Stimulated activated CD8-positive, alpha-beta memory T cell treated with anti-CD3 and anti-CD28 coated beads, Interleukin-12 subunit alpha, Interleukin-12 subunit beta, amount 100 ng/mL, for 24 hours (primary cell): Measurements from ENCODE around the gene GDPD2.

Source experiments
- DNase-seq: peaks from one replicate; pipeline ENCODE4 v3.0.0-alpha.2; 2020; ENCODE audit errors: extremely low read depth

Gene GDPD2

GRCh38 chrX:70437921-70438665, 15.0 kb downstream of the GDPD2 start:
- DNase-seq: no peak

GRCh38 chrX:70439016-70439415, 15.9 kb downstream of the GDPD2 start:
- no peak for DNase-seq

- no peak for DNase-seq
These were observed 19.1 kb downstream of the GDPD2 start for GRCh38 chrX:70442224-70442623.

DNA sequence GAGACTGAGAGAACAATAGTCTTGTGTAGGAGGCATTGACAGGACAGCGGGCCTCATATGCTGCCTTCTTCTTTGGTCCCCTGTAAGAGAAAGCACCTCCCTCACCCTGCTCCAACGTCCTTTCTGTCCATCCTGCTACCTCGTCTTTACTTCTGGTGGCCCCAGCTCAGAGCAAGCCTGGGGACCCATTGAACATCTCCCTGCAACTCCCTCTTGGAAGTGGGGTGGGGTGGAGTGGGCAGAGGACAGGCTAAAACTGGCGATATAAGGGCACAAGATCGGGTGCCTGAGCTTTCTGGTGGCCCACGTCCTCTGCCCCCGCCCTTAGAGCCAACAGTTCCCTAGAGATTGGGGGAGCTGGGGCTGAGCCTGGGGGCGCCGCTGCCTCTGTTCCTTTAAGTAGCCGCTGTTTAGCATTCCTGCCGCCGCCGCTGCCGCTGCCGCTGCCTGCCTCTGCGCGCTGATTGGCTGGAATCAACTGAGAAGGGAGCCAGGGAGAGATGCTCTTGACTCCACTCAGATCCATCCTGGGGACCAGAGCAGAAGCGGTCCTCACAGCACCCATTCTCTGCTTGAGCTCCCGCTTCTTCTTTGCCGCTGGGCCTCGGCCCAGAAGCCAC, 21.3 kb downstream of the GDPD2 start, which contains the start of gene DLG3:
TSS of gene DLG3 (plus strand) at position 510 of the 620 bp plus-strand sequence. CDS start 367 bp downstream, outside the sequence.
- no peak for DNase-seq

GRCh38 chrX:70444946-70445656, 22.0 kb downstream of the GDPD2 start:
- DNase-seq: no peak

DNA sequence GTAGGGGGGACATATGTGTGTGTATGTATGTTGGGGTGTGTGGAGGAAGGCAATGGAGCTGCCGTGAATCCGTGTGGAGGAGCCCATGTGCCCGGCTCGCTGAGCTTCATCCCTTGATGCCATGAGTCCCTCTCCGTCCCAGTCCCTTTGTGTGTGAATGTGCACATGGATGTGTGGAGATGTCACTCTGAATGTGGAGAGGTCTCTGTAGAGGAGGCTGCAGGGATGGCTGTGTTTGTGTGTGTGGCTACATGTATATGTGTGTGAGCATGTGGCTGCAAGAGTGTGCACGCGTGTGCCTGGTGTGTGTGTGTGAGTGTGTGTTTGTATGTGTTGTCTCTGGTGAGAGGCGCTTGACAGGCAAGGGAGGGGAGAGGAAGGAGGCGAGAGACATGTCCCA, 22.8 kb downstream of the GDPD2 start:
- DNase-seq: no peak

DNA sequence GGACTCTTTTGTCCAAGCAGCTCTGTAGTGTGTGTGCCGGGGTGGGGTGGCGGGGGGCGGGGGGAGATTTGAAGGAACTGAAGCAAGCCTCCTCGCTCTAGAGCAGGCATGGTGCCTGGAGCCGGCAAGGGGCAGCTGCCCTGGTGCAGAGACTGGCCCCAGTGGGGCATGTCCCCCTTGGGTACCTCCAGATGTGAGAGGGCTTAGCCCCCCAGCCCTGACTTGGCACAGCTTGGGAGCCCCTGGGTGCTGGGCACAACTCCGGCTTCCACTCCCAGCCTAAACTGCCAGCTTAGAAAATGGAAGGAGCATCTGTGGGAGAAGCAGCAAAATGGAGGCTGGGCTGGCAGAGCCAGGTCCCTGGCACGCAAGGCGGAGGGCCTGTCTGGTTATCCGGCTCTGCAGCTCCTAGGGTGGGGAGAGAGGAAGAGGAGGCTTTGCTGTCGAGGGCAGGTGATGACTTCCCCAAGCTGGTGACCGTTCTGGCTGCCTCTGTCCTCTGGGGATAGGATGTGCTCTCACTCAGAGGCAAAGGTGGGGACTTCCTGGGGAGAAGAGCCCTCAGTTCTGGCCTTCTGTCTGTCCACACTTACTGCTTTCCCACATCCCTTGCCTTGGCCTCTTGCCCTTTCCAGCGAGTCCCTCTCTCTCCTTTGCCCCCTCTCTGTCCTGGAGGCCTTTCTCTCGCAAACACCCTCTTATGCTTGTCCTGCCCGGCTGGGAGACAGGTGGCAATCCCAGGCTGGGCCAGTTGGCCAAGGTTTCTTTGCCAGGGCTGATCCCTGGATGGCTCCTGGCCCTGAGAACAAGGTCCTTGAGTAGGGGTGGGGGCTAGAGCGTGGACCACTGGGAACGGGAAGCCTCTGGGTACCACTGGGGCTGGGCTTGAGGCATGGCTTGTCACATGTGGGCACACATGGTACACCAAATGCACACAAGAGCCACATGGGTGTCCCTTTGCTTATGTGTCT, 23.6 kb downstream of the GDPD2 start:
- DNase-seq: no peak

DNA sequence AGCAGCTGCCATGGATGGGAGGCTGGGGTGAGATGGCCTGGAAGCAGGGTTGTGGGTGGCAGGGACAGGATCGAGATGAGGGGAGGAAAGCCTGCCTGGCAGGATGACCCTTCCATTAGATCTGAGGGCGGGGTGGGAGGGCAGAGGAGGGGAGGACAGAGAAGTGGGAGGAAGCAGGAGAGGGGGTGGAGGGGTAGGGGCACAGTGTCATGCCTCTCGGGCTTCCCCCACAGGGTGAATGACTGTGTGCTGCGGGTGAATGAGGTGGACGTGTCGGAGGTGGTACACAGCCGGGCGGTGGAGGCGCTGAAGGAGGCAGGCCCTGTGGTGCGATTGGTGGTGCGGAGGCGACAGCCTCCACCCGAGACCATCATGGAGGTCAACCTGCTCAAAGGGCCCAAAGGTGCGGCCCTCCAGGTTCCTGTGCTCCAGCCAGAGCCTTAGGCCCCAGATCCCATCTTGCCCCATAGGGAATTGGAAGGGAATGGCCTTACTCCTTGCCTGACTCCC, 26.4 kb downstream of the GDPD2 start:
- no peak for DNase-seq

- DNase-seq: no peak
These were observed 29.1 kb downstream of the GDPD2 start for GRCh38 chrX:70452143-70452733.

DNA sequence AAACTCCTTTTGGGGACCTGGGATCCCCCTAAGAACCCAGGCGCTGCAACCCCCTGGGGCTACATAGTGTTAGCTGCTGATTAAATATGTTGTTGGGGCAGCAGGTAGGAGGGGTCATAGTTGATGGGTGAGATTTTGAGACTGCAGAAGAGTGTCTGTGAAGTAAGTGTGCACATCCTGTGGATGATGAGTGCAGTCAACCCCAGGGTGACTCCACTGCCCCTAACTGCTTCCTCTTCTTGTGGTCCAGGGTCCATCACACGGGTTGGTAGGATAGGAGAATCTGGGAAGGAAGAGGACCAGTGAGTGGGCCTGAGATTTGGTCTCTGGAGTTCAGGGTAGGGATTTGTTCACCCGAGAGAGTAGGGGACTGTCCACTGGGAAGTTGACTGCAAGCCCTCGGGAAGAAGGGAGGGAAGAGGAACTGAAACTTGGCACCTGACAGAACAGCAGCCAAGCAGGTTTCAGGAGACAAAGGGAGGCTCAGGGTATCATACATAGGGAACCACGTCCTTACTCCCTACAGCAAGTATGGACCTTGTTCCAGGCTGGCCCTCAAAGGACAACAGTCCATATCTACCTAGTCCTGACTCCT, 30.0 kb downstream of the GDPD2 start:
- DNase-seq: no peak

- DNase-seq: no peak
These were observed 31.6 kb downstream of the GDPD2 start for GRCh38 chrX:70454441-70455365.

- no peak for DNase-seq
These were observed 32.5 kb downstream of the GDPD2 start for GRCh38 chrX:70455366-70456202.

DNA sequence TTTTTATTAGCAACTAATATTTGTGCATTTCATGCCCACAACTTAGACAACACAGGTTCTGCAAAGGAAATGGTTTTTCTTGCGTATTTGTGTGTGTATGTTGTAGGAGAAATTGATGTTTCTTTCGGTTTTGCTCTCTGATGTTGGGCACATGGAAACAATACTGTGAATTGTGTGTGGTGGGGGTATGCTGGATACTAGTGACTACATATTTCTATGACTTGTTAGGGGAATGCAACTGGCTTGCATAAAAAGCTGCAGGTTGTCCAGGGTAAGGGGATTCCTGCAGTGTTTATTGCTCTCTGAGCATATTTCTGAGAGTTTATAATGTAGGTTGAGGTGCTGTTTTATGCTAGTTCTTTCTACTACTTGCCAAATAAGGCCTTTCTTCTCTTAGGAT, 33.1 kb downstream of the GDPD2 start:
- no peak for DNase-seq

DNA sequence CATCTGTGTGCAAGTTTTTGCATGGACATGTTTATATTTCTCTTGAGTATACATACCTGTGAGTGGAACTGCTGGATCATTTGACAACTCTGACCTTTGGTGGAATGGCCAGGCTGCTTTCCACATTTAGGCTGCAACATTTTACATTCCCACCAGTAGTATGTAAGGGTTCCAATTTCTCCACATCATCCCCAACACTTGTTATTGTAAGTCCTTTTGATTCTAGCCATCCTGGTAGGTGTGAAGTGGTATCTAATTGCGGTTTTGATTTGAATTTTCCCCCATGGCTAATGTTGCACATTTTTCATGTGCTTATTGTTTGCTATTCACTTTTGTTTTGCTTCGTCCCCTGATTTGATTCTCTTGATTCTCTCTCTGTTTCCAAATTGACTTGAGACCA, 37.9 kb downstream of the GDPD2 start:
- DNase-seq: no peak

GRCh38 chrX:70464051-70464450, 40.9 kb downstream of the GDPD2 start:
- no peak for DNase-seq

GRCh38 chrX:70466968-70467367, 43.9 kb downstream of the GDPD2 start:
- DNase-seq: no peak

DNA sequence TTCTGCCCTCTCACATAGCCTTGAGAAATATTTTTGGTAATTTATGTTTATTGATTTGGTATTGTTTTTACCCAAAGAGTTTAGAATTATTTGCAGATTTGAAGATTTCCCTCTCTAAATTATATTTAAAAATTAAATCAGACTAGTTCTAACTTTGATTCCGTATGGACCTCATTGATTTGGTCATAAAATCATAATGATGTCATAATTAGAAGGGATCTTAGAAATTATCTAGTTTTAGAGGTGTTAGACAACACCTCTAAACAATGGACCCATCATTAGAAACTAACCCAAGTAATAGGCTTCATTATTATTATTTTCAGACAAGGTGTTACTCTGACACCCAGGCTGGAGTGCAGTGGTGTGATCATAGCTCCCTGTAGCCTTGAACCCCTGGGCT, 45.6 kb downstream of the GDPD2 start:
- no peak for DNase-seq

DNA sequence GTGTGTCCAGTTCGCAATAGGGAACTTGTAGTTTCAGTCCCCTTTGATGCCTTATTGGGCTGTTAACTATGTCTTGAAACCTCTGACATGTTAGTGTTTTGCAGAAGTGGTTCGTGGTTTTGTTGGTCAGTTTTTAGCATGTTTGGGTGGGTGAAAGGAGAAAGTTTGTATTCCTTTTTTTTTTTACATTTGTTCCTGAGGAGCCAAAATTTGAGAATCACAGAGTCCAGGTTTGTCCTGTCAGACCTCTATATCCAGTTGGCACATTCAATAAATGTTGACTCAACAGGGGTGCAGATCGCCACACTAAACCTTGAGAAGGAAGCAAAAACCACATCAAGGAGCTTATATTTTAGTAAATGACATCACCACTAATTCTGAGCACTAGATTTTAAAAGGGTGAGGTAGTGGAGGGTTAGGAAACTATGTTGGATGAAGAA, 47.8 kb downstream of the GDPD2 start:
- DNase-seq: no peak
